Liver (tissue), 3 donors: ENCODE results near the gene GSX2.

Experiments
- ATF3 ChIP-seq: IDR thresholded peaks from 2 replicates; pipeline ENCODE4 v1.6.1; 2016; ENCODE audit warnings: antibody characterized with exemption
- CTCF ChIP-seq: fragments of 150-350 bp; IDR thresholded peaks from 2 replicates; pipeline ENCODE4 v1.5.1; 2017; ENCODE audit warnings: improper control_type of control experiment, low read depth, low read length; ENCODE audit not compliant: missing input control
- GABPA ChIP-seq, 2 donors: IDR thresholded peaks in 1 of 2; conservative IDR thresholded peaks in 1 of 2; 2 replicates each; pipeline ENCODE4 v1.6.1; 2016; ENCODE audit warnings: antibody characterized with exemption in 2 of 2, mild to moderate bottlenecking in 1 of 2, moderate library complexity in 1 of 2
- RAD21 ChIP-seq, 2 donors: IDR thresholded peaks; 2 replicates each; pipeline ENCODE4 v1.6.1; 2016; ENCODE audit warnings: antibody characterized with exemption in 2 of 2, mild to moderate bottlenecking in 2 of 2
- REST ChIP-seq: IDR thresholded peaks from 2 replicates; pipeline ENCODE4 v1.6.1; 2016; ENCODE audit warnings: antibody characterized with exemption, mild to moderate bottlenecking
- SP1 ChIP-seq: IDR thresholded peaks from 2 replicates; pipeline ENCODE4 v1.6.1; 2018; ENCODE audit warnings: antibody characterized with exemption, mild to moderate bottlenecking
- YY1 ChIP-seq: IDR thresholded peaks from 2 replicates; pipeline ENCODE4 v1.6.1; 2016; ENCODE audit warnings: antibody characterized with exemption, mild to moderate bottlenecking
- ZBTB33 ChIP-seq: IDR thresholded peaks from 2 replicates; pipeline ENCODE4 v1.6.1; 2016; ENCODE audit warnings: antibody characterized with exemption
- donor health status: healthy.
- donor health status: healthy.

GRCh38 chr4:54050214-54050904 lies 49.6 kb upstream of the GSX2 start:
- no peak for TF ChIP-seq ZBTB33
- no peak for TF ChIP-seq SP1
- TF ChIP-seq CTCF, result no peak
- TF ChIP-seq ATF3, result no peak
- TF ChIP-seq REST, result no peak
- TF ChIP-seq YY1, result no peak
- no peak for TF ChIP-seq RAD21 (IDR thresholded peaks at IDR 0.05)
- no peak for TF ChIP-seq GABPA (IDR thresholded peaks at IDR 0.05 in 1 of 2, conservative IDR thresholded peaks at IDR 0.05 in 1 of 2)
